Effector memory CD4-positive, alpha-beta T cell (primary cell): Measurements from ENCODE around the gene MTF1.

Source experiments
- DNase-seq, 3 donors: peaks; one replicate each; pipeline ENCODE4 v3.0.0-alpha.2; 2020
- H3K27ac ChIP-seq: 2 replicates; pipeline ENCODE4 v1.7.0; 2013; ENCODE audit warnings: mild to moderate bottlenecking, low read length, moderate library complexity; ENCODE audit not compliant: insufficient read depth, poor library complexity, severe bottlenecking
- H3K27me3 ChIP-seq: replicated peaks from 2 replicates; pipeline ENCODE4 v1.7.0; 2013; ENCODE audit warnings: mild to moderate bottlenecking, low read length; ENCODE audit not compliant: insufficient read depth, control insufficient read depth, poor library complexity, severe bottlenecking
- H3K36me3 ChIP-seq: 2 replicates; pipeline ENCODE4 v1.7.0; 2013; ENCODE audit warnings: mild to moderate bottlenecking, low read length, moderate library complexity; ENCODE audit not compliant: control insufficient read depth, insufficient read depth
- H3K4me1 ChIP-seq: 2 replicates; pipeline ENCODE4 v1.7.0; 2013; ENCODE audit warnings: low read length, mild to moderate bottlenecking; ENCODE audit not compliant: control insufficient read depth, insufficient read depth, poor library complexity, severe bottlenecking
- H3K4me3 ChIP-seq: 2 replicates; pipeline ENCODE4 v1.7.0; 2013; ENCODE audit warnings: low read length, low read depth, mild to moderate bottlenecking; ENCODE audit not compliant: insufficient read depth, poor library complexity, severe bottlenecking
- H3K9me3 ChIP-seq: 2 replicates; pipeline ENCODE4 v1.7.0; 2013; ENCODE audit warnings: mild to moderate bottlenecking, low read length, moderate library complexity; ENCODE audit not compliant: control insufficient read depth

The MTF1 gene

GRCh38 chr1:37868466-37868865 lies 9.1 kb upstream of the MTF1 start:
- Histone ChIP-seq H3K27ac (no peak overlapping the region), H3K4me1 (no peaks in the 10 kb centered on the region), H3K4me3 (no peak overlapping the region), H3K27me3 (no peaks in the 10 kb centered on the region), H3K9me3 (no peaks in the 10 kb centered on the region), H3K36me3 (peaks cover 35% of the 10 kb centered on the region)
- no peak for DNase-seq

GRCh38 chr1:37867784-37868183 lies 8.4 kb upstream of the MTF1 start:
- Histone ChIP-seq H3K27me3 (no peaks in the 10 kb centered on the region), H3K36me3 (peaks cover 29% of the 10 kb centered on the region), H3K4me3 (no peak overlapping the region), H3K9me3 (no peaks in the 10 kb centered on the region), H3K4me1 (no peaks in the 10 kb centered on the region), H3K27ac (no peak overlapping the region)
- no peak for DNase-seq

- Histone ChIP-seq H3K27ac (no peak overlapping the region), H3K36me3 (peaks cover 22% of the 10 kb centered on the region)
Observed at GRCh38 chr1:37866491-37866890, 7.1 kb upstream of the MTF1 start.

GRCh38 chr1:37865348-37866120 lies 6.1 kb upstream of the MTF1 start:
- H3K36me3 ChIP-seq, result peaks cover 19% of the 10 kb centered on the region
- DNase-seq, result no peak
- no peaks in the 10 kb centered on the region for H3K9me3 ChIP-seq
- no peak overlapping the region for H3K27ac ChIP-seq
- H3K27me3 ChIP-seq, result no peaks in the 10 kb centered on the region
- no peaks in the 10 kb centered on the region for H3K4me1 ChIP-seq
- H3K4me3 ChIP-seq, result no peak overlapping the region

More at GRCh38 chr1:37866491-37866890, 7.1 kb upstream of the MTF1 start:
- DNase-seq, result no peak
- H3K4me3 ChIP-seq, result no peak overlapping the region
- H3K9me3 ChIP-seq, result no peaks in the 10 kb centered on the region
- no peaks in the 10 kb centered on the region for H3K27me3 ChIP-seq
- H3K4me1 ChIP-seq, result no peaks in the 10 kb centered on the region

GRCh38 chr1:37862330-37862729 lies 2.9 kb upstream of the MTF1 start:
- DNase-seq, result no peak
- Histone ChIP-seq H3K4me1 (peaks cover 7% of the 10 kb centered on the region), H3K36me3 (peaks cover 9% of the 10 kb centered on the region), H3K4me3 (no peak overlapping the region), H3K9me3 (no peaks in the 10 kb centered on the region), H3K27me3 (no peaks in the 10 kb centered on the region), H3K27ac (no peak overlapping the region)

GRCh38 chr1:37861151-37861550 lies 1.8 kb upstream of the MTF1 start:
- no peaks in the 10 kb centered on the region for H3K9me3 ChIP-seq
- no peak overlapping the region for H3K4me3 ChIP-seq
- peaks cover 5% of the 10 kb centered on the region for H3K36me3 ChIP-seq
- H3K27me3 ChIP-seq, result no peaks in the 10 kb centered on the region
- no peak for DNase-seq
- H3K27ac ChIP-seq, result no peak overlapping the region
- peaks cover 7% of the 10 kb centered on the region for H3K4me1 ChIP-seq

GRCh38 chr1:37860346-37860666 lies 914 bp upstream of the MTF1 start:
- no peaks in the 10 kb centered on the region for H3K27me3 ChIP-seq
- peaks cover 7% of the 10 kb centered on the region for H3K4me1 ChIP-seq
- peak overlapping the region; percentile 85 for H3K27ac ChIP-seq
- H3K36me3 ChIP-seq, result no peaks in the 10 kb centered on the region
- peak overlapping the region; percentile 85 for H3K4me3 ChIP-seq
- DNase-seq, result no peak
- no peaks in the 10 kb centered on the region for H3K9me3 ChIP-seq

- Histone ChIP-seq H3K4me3 (peak overlapping the region; percentile 85), H3K27ac (peak overlapping the region; percentile 85), H3K4me1 (peaks cover 7% of the 10 kb centered on the region), H3K9me3 (no peaks in the 10 kb centered on the region), H3K36me3 (no peaks in the 10 kb centered on the region), H3K27me3 (no peaks in the 10 kb centered on the region)
- no peak for DNase-seq
Observed at GRCh38 chr1:37858931-37859506, 373 bp downstream of the MTF1 start.

- Histone ChIP-seq H3K4me1 (peaks cover 11% of the 10 kb centered on the region), H3K36me3 (peaks cover 8% of the 10 kb centered on the region), H3K27me3 (no peaks in the 10 kb centered on the region), H3K27ac (no peak overlapping the region), H3K9me3 (no peaks in the 10 kb centered on the region), H3K4me3 (no peak overlapping the region)
- DNase-seq, result no peak
Observed at GRCh38 chr1:37854406-37854805, 5.0 kb downstream of the MTF1 start.

GRCh38 chr1:37853157-37853556 lies 6.2 kb downstream of the MTF1 start:
- H3K4me3 ChIP-seq, result no peak overlapping the region
- H3K36me3 ChIP-seq, result peaks cover 10% of the 10 kb centered on the region
- H3K27ac ChIP-seq, result no peak overlapping the region
- H3K9me3 ChIP-seq, result no peaks in the 10 kb centered on the region
- no peak for DNase-seq
- H3K27me3 ChIP-seq, result no peaks in the 10 kb centered on the region
- H3K4me1 ChIP-seq, result peaks cover 4% of the 10 kb centered on the region
